H9 (cell line): ENCODE results near the gene UBAC1. TPM values are rescaled to one million over a fixed set of nuclear protein-coding genes. Genes with fewer than 3 reads are reported as not detected.

ENCODE experiments used
- DNase-seq: peaks from one replicate; pipeline ENCODE4 v3.0.0-alpha.2; 2017
- H2AFZ ChIP-seq: one replicate; pipeline ENCODE4 v1.6.1; 2013; ENCODE audit warnings: mild to moderate bottlenecking, low read length, control low read depth, moderate library complexity
- H2AK5ac ChIP-seq: 2 replicates; pipeline ENCODE4 v1.6.1; 2013; ENCODE audit warnings: low read length, control low read depth, mixed read lengths; ENCODE audit not compliant: insufficient read length
- H2BK120ac ChIP-seq: one replicate; pipeline ENCODE4 v1.6.1; 2013; ENCODE audit warnings: low read depth, mild to moderate bottlenecking, low read length, control low read depth, inconsistent platforms; ENCODE audit not compliant: poor library complexity, severe bottlenecking
- H2BK12ac ChIP-seq: 2 replicates; pipeline ENCODE4 v1.6.1; 2013; ENCODE audit warnings: low read length, control low read depth, mixed read lengths, low read depth; ENCODE audit not compliant: insufficient read length
- H2BK15ac ChIP-seq: 2 replicates; pipeline ENCODE4 v1.6.1; 2013; ENCODE audit warnings: low read depth, low read length, control low read depth
- H2BK20ac ChIP-seq: one replicate; pipeline ENCODE4 v1.6.1; 2013; ENCODE audit warnings: low read depth, mild to moderate bottlenecking, low read length, control low read depth, inconsistent platforms; ENCODE audit not compliant: poor library complexity, severe bottlenecking
- H2BK5ac ChIP-seq: 2 replicates; pipeline ENCODE4 v1.6.1; 2013; ENCODE audit warnings: low read length, control low read depth, mixed read lengths; ENCODE audit not compliant: insufficient read length
- H3K14ac ChIP-seq: 2 replicates; pipeline ENCODE4 v1.6.1; 2013; ENCODE audit warnings: low read length, control low read depth; ENCODE audit not compliant: insufficient read depth
- H3K18ac ChIP-seq: 2 replicates; pipeline ENCODE4 v1.6.1; 2013; ENCODE audit warnings: low read depth, mild to moderate bottlenecking, mixed read lengths, low read length, control low read depth; ENCODE audit not compliant: insufficient read length
- H3K23ac ChIP-seq: 2 replicates; pipeline ENCODE4 v1.6.1; 2013; ENCODE audit warnings: low read length, control low read depth, mixed read lengths, low read depth; ENCODE audit not compliant: insufficient read length
- H3K23me2 ChIP-seq: 2 replicates; pipeline ENCODE4 v1.6.1; 2013; ENCODE audit warnings: low read depth, mild to moderate bottlenecking, mixed read lengths, low read length, control low read depth; ENCODE audit not compliant: insufficient read length, poor library complexity, severe bottlenecking
- H3K27ac ChIP-seq: 2 replicates; pipeline ENCODE4 v1.5.1; 2013; ENCODE audit warnings: low read length, control low read depth, mixed read lengths, low read depth; ENCODE audit not compliant: insufficient read length
- H3K27me3 ChIP-seq: 2 replicates; pipeline ENCODE4 v1.6.1; 2013; ENCODE audit warnings: low read length, control low read depth, inconsistent platforms; ENCODE audit not compliant: insufficient read depth
- H3K4ac ChIP-seq: 2 replicates; pipeline ENCODE4 v1.6.1; 2013; ENCODE audit warnings: low read depth, mild to moderate bottlenecking, control low read depth, inconsistent platforms, low read length, moderate library complexity
- H3K4me1 ChIP-seq: 2 replicates; pipeline ENCODE4 v1.6.1; 2013; ENCODE audit warnings: low read length, control low read depth, inconsistent platforms; ENCODE audit not compliant: insufficient read depth
- H3K4me2 ChIP-seq: 2 replicates; pipeline ENCODE4 v1.6.1; 2013; ENCODE audit warnings: low read length, control low read depth, mixed read lengths; ENCODE audit not compliant: insufficient read length, insufficient read depth
- H3K56ac ChIP-seq: 2 replicates; pipeline ENCODE4 v1.6.1; 2013; ENCODE audit warnings: low read depth, mild to moderate bottlenecking, mixed read lengths, low read length, control low read depth; ENCODE audit not compliant: insufficient read length
- H3K79me1 ChIP-seq: 2 replicates; pipeline ENCODE4 v1.6.1; 2013; ENCODE audit warnings: low read depth, mild to moderate bottlenecking, moderate library complexity, low read length, control low read depth, inconsistent platforms; ENCODE audit not compliant: insufficient read depth, poor library complexity, severe bottlenecking
- H3K79me2 ChIP-seq: 2 replicates; pipeline ENCODE4 v1.6.1; 2013; ENCODE audit warnings: low read length, control low read depth, inconsistent platforms; ENCODE audit not compliant: insufficient read depth
- H3K9ac ChIP-seq: 2 replicates; pipeline ENCODE4 v1.6.1; 2013; ENCODE audit warnings: low read length, control low read depth, mixed read lengths; ENCODE audit not compliant: insufficient read length; ENCODE audit errors: extremely low read depth
- H3K9me3 ChIP-seq: one replicate; pipeline ENCODE4 v1.6.1; 2013; ENCODE audit warnings: low read depth, low read length, inconsistent platforms; ENCODE audit not compliant: control insufficient read depth
- H3T11ph ChIP-seq: one replicate; pipeline ENCODE4 v1.6.1; 2013; ENCODE audit warnings: mild to moderate bottlenecking, low read length, control low read depth, inconsistent platforms
- H4K20me1 ChIP-seq: one replicate; pipeline ENCODE4 v1.6.1; 2013; ENCODE audit not compliant: control insufficient read depth, insufficient read length, insufficient read depth
- H4K5ac ChIP-seq: 2 replicates; pipeline ENCODE4 v1.6.1; 2013; ENCODE audit warnings: low read depth, mild to moderate bottlenecking, mixed read lengths, low read length, control low read depth; ENCODE audit not compliant: insufficient read length
- H4K8ac ChIP-seq: replicated peaks from 2 replicates; pipeline ENCODE4 v1.6.1; 2013; ENCODE audit warnings: low read length, control low read depth, mixed read lengths, low read depth; ENCODE audit not compliant: insufficient read length
- H4K91ac ChIP-seq: 2 replicates; pipeline ENCODE4 v1.6.1; 2013; ENCODE audit warnings: low read depth, mild to moderate bottlenecking, moderate library complexity, mixed read lengths, low read length, control low read depth; ENCODE audit not compliant: insufficient read length
- H3K27ac Mint-ChIP-seq, 3 experiments: 2 replicates in 2 of 3; 3 replicates in 1 of 3; pipeline ENCODE4 v1.8.0; 2020 to 2021; ENCODE audit warnings: mixed read lengths in 3 of 3, mild to moderate bottlenecking in 1 of 3, moderate library complexity in 1 of 3
- H3K27me3 Mint-ChIP-seq: 2 replicates; pipeline ENCODE4 v1.8.0; 2021; ENCODE audit warnings: low read depth, mild to moderate bottlenecking, moderate library complexity, mixed read lengths
- H3K36me3 Mint-ChIP-seq, 3 experiments: 2 replicates in 2 of 3; 3 replicates in 1 of 3; pipeline ENCODE4 v1.8.0; 2020 to 2021; ENCODE audit warnings: low read depth in 3 of 3, mixed read lengths in 3 of 3; ENCODE audit not compliant: insufficient read depth in 1 of 3
- H3K4me1 Mint-ChIP-seq, 2 experiments: 2 replicates each; pipeline ENCODE4 v1.8.0; 2020; ENCODE audit warnings: mixed read lengths in 2 of 2
- H3K4me3 Mint-ChIP-seq, 2 experiments: 2 replicates in 1 of 2; 3 replicates in 1 of 2; pipeline ENCODE4 v1.8.0; 2020 to 2021; ENCODE audit warnings: mild to moderate bottlenecking in 2 of 2, mixed read lengths in 2 of 2, moderate library complexity in 1 of 2
- H3K9me3 Mint-ChIP-seq, 2 experiments: 2 replicates in 1 of 2; 3 replicates in 1 of 2; pipeline ENCODE4 v1.8.0; 2020; ENCODE audit warnings: mild to moderate bottlenecking in 2 of 2, mixed read lengths in 2 of 2, moderate library complexity in 1 of 2
- CTCF ChIP-seq: fragments of 200-600 bp; sonication (generic); conservative IDR thresholded peaks from 3 replicates; pipeline ENCODE4 v1.8.0; 2021; ENCODE audit warnings: antibody characterized with exemption, mild to moderate bottlenecking
- WGBS: extraction: QIAGEN DNeasy Blood & Tissue Kit; methylation state at CpG from one replicate; pipeline ENCODE4 v1.1.7; 2013; ENCODE audit warnings: missing lambda C conversion rate, low lambda C conversion rate, mixed read lengths; ENCODE audit not compliant: insufficient read length; ENCODE audit errors: extremely low coverage; 5-methylcytosine and 5-hydroxymethylcytosine counted together
- total RNA-seq: library from RNA; stranded (reverse); gene quantifications from 2 replicates; pipeline ENCODE4 v1.2.1, GENCODE V29; 2021

Gene UBAC1
- total RNA-seq, 1 experiment from 2014 or later, result 47.5 TPM

- Mint-ChIP-seq H3K27ac (no peak overlapping the region), H3K9me3 (no peaks in the 10 kb centered on the region; a peak in 1 of 5 replicates), H3K27me3 (no peaks in the 10 kb centered on the region), H3K36me3 (no peaks in the 10 kb centered on the region), H3K4me3 (0 out of 5 replicates have a peak overlapping the region, but pooled peaks of 1 of the 2 experiments have one; percentile 20), H3K4me1 (peaks cover 14 to 40% of the 10 kb centered on the region in 2 experiments)
- H2BK15ac ChIP-seq, result no peak overlapping the region
- no peaks in the 10 kb centered on the region for H4K20me1 ChIP-seq
- no peak overlapping the region for H4K5ac ChIP-seq
- no peak overlapping the region for H3K23ac ChIP-seq
- no peaks in the 10 kb centered on the region for H3K79me2 ChIP-seq
- H4K91ac ChIP-seq, result no peak overlapping the region
- H2AFZ ChIP-seq, result no peak overlapping the region
- no peak overlapping the region for H3K27ac ChIP-seq
- H3K23me2 ChIP-seq, result no peaks in the 10 kb centered on the region
- H3T11ph ChIP-seq, result no peak overlapping the region
- TF ChIP-seq CTCF, result no peak
- H3K56ac ChIP-seq, result no peak overlapping the region
- no peak overlapping the region for H3K14ac ChIP-seq
- no peak overlapping the region for H2BK120ac ChIP-seq
- no CpG with 5 or more reads among the region's 13 CpGs for WGBS
- H3K4ac ChIP-seq, result no peak overlapping the region
- no peak overlapping the region for H2AK5ac ChIP-seq
- no peak overlapping the region for H3K4me2 ChIP-seq
- H3K27me3 ChIP-seq, result no peaks in the 10 kb centered on the region
- no peak overlapping the region for H3K18ac ChIP-seq
- no peaks in the 10 kb centered on the region for H3K9me3 ChIP-seq
- DNase-seq, result no peak
- H2BK12ac ChIP-seq, result no peak overlapping the region
- H2BK20ac ChIP-seq, result no peak overlapping the region
- H2BK5ac ChIP-seq, result no peak overlapping the region
- no peaks in the 10 kb centered on the region for H3K79me1 ChIP-seq
- no peak overlapping the region for H4K8ac ChIP-seq
- H3K9ac ChIP-seq, result no peak overlapping the region
- H3K4me1 ChIP-seq, result no peaks in the 10 kb centered on the region
These were observed 32.2 kb upstream of the UBAC1 start for GRCh38 chr9:135993409-135993742.
